ENCODE results near the gene PRKG1. TPM values are rescaled to one million over a fixed set of nuclear protein-coding genes. Genes with fewer than 3 reads are reported as not detected.

Gene PRKG1
- total and polyA plus RNA-seq, 2 of the 8 experiments (the other 6 are each of a cell fraction or from before 2014, with no cell fraction given) = 4.2 to 15.2 TPM

GRCh38 chr10:51156926-51157325 lies 82.6 kb downstream of the PRKG1 start:
- DNase-seq (ENCODE audit: low read depth in 1 of 2, low spot score in 2 of 2) = no peak
- no peak overlapping the region for H4K91ac ChIP-seq (replicated peaks; ENCODE audit: insufficient read length, low read length)
- TF ChIP-seq NRF1 (IDR thresholded peaks at IDR 0.05; ENCODE audit: low read depth, low read length) (no peak), POLR2AphosphoS5 (IDR thresholded peaks at IDR 0.05; ENCODE audit: low read depth, low read length) (no peak)
- peak; percentile 57 for FAIRE-seq
- no peak overlapping the region for H2AK5ac ChIP-seq (ENCODE audit: low read depth, low read length)
- no peak overlapping the region for H2AFZ ChIP-seq (ENCODE audit: low read length)
- WGBS, 2 experiments (ENCODE audit: extremely low coverage in 1 of 2, insufficient coverage in 1 of 2, insufficient read length in 1 of 2, insufficient replicate concordance in 2 of 2, low coverage in 1 of 2, low lambda C conversion rate in 2 of 2, missing lambda C conversion rate in 1 of 2) = 77% methylated on average over 4 of the region's 4 CpGs; no CpG with 5 or more reads in 1 of the 2 experiments
- H3K4me1 ChIP-seq (replicated peaks in 1 of 4; ENCODE audit: control insufficient read depth in 3 of 4, insufficient read depth in 4 of 4, low read length in 3 of 4) = peaks cover 0 to under 1% (median 0%) of the 10 kb centered on the region in 4 experiments; a peak in 1 of 7 replicates
- no peak overlapping the region for H3K14ac ChIP-seq (ENCODE audit: insufficient read length)
- H3K79me1 ChIP-seq (ENCODE audit: low read depth, low read length) = no peaks in the 10 kb centered on the region
- H2BK20ac ChIP-seq (ENCODE audit: low read length) = no peak overlapping the region
- no peak overlapping the region for H3K27ac ChIP-seq (ENCODE audit: low read depth, low read length)
- no peaks in the 10 kb centered on the region for H3K27me3 ChIP-seq (replicated peaks in 1 of 4; ENCODE audit: control insufficient read depth in 3 of 4, extremely low read depth in 1 of 4, insufficient read depth in 3 of 4, low read length in 3 of 4)
- H3K4me3 ChIP-seq (ENCODE audit: extremely low read depth in 1 of 4, insufficient read depth in 2 of 4, low read depth in 3 of 4, low read length in 4 of 4) = no peak overlapping the region
- no peak overlapping the region for H3K4ac ChIP-seq (replicated peaks; ENCODE audit: insufficient read length, low read depth, low read length)
- H4K5ac ChIP-seq (ENCODE audit: insufficient read length, low read depth, low read length) = no peak overlapping the region
- no peak overlapping the region for H3K23ac ChIP-seq (ENCODE audit: insufficient read length)
- H2BK12ac ChIP-seq (ENCODE audit: low read depth, low read length) = no peak overlapping the region
- no peak overlapping the region for H3K56ac ChIP-seq (replicated peaks; ENCODE audit: insufficient read length, low read depth, low read length)
- no peak overlapping the region for H2BK120ac ChIP-seq (replicated peaks; ENCODE audit: low read depth, low read length)
- ChIA-PET POLR2A (ENCODE audit: partially characterized antibody) (no interaction called here), CTCF (ENCODE audit: partially characterized antibody) (no interaction called here)
- no peak overlapping the region for H3K9ac ChIP-seq (replicated peaks in 1 of 4; ENCODE audit: extremely low read depth in 1 of 4, low read depth in 3 of 4, low read length in 3 of 4)
- no peak overlapping the region for H3K18ac ChIP-seq (ENCODE audit: extremely low read depth, low read length)
- no peaks in the 10 kb centered on the region; a peak in 1 of 8 replicates for H3K36me3 ChIP-seq (ENCODE audit: control insufficient read depth in 2 of 4, insufficient read depth in 4 of 4, low read length in 3 of 4)
- no peaks in the 10 kb centered on the region for H3K9me3 ChIP-seq (ENCODE audit: insufficient read depth in 2 of 2, low read depth in 1 of 2, low read length in 1 of 2)
- no peaks in the 10 kb centered on the region for H4K20me1 ChIP-seq (replicated peaks in 1 of 2; ENCODE audit: control insufficient read depth in 1 of 2, insufficient read depth in 2 of 2, low read length in 2 of 2)
- H2BK5ac ChIP-seq (ENCODE audit: low read depth, low read length) = no peak overlapping the region
- no peaks in the 10 kb centered on the region for H3K79me2 ChIP-seq (ENCODE audit: control insufficient read depth in 1 of 2, insufficient read depth in 2 of 2, low read length in 2 of 2)
- H4K8ac ChIP-seq (ENCODE audit: extremely low read depth, insufficient read depth, low read length) = no peak overlapping the region
- H2BK15ac ChIP-seq (ENCODE audit: low read length) = no peak overlapping the region
- no peaks in the 10 kb centered on the region for H3K23me2 ChIP-seq (ENCODE audit: low read depth, low read length)
- H3K4me2 ChIP-seq (ENCODE audit: insufficient read depth in 1 of 2, low read depth in 2 of 2, low read length in 2 of 2) = no peak overlapping the region

All from H1 (cell line).